ENCODE results near the gene NCBP2.
"Not testable (repeated sequence)": the region's sequence is repeated elsewhere in the genome, so short reads cannot be mapped to it uniquely, and the experiment has no call there.

NCBP2 gene

DNA sequence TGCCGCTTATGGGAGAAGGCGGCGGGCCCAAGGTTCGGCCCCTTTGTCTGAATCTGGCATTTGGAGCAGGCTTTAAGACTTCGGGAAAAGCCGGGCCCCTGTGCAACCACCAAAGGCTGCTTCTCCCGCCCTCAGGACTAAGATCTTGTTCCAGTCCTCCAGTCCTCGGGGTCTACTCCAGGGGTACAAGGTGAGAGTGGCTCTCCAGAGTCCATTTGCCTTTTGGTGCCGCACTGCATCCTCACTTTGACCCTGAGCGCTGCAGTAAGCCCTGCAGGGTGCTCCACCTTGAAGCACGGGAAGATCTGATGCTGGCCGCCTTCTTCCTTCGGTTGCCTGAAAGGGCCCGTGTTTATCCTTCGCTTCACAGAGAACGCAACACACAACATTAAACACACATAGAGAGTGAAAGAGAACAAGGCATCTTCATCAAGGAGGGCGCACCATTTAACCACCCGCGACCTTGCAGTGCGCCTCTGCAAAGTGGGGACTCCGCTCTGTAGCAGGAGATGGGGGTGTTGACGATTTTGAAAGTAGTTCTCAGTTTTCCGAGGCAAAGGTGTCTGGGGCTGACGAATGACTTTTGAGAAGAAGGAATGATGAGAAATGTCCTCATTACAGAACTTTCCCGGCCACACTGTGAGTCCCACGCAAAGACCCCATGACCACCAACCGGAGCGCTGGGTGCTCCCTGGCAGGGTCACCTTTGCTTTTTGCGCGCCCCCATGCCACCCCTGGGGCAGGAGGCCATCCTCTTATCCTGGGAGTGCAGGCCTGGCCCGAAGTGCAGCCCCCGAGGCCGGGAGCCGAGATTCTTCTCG is 25.3 kb upstream of the NCBP2 start:
- DNase-seq = no peak

- no peak for DNase-seq
These were observed 24.4 kb upstream of the NCBP2 start for GRCh38 chr3:196966526-196967401.

DNA sequence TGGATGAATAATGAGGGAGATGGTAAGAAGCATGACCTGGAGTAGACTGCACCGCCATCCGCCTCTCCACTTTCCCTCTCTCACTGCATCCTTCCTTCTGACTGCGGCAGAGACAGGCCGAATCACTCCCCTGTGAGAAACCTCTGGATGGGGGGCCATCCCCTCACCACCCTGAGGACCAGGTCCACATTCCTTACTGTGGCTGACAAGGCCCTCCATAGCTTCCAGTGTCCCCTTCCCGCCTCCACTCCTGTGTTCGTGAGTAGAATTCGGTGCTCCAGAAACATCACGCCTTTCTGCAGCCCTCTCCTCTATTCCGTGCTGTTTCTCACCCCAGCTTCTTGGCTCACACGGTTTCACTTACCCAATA is 23.5 kb upstream of the NCBP2 start:
- no peak for DNase-seq

DNA sequence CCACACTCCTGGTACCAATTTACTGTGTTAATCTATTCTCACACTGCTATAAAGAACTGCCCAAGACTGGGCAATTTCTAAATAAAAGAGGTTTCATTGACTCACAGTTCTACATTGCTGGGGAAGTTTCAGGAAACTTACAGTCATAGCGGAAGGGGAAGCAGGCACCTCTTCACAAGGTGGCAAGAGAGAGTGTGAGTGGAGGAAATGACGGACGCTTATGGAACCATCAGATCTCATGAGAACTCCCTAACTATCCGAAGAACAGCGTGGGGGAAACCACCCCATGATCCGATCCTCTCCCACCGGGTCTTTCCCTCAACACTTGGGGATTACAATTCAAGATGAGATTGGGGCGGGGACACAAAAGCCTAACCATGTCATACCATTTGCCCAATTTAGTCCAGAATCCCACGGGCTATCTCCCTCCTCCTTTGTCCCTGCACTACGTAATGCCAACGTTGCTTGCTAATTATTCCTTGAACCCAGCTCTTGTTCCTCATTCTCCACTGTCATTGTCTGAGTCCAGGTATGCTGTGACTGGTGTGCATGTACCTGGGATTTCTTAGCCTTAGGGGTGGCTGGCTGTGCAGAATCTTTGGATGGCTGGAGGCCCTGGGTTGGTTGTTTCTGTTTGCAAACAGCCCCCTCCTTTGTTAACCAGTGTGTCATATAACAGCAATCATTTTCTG is 22.9 kb upstream of the NCBP2 start:
- no peak for DNase-seq

DNA sequence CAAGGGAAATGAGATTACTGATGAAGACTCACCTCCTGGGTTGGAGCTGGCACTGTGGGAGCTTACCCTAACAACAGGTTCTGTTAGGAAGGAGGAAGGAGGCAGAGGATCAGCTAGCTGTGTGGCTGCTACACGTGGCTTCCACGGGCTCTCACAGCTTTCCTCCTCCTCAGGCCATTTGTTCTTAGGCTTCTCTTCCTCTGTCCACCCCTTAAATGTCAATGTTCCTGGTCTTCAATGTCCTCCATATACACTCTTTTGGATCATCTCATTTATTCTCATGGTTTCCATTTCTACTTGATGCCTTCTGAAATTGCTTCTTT is 21.3 kb upstream of the NCBP2 start:
- no peak for DNase-seq

- no peak for DNase-seq
These were observed 20.8 kb upstream of the NCBP2 start for GRCh38 chr3:196962930-196963630.

DNA sequence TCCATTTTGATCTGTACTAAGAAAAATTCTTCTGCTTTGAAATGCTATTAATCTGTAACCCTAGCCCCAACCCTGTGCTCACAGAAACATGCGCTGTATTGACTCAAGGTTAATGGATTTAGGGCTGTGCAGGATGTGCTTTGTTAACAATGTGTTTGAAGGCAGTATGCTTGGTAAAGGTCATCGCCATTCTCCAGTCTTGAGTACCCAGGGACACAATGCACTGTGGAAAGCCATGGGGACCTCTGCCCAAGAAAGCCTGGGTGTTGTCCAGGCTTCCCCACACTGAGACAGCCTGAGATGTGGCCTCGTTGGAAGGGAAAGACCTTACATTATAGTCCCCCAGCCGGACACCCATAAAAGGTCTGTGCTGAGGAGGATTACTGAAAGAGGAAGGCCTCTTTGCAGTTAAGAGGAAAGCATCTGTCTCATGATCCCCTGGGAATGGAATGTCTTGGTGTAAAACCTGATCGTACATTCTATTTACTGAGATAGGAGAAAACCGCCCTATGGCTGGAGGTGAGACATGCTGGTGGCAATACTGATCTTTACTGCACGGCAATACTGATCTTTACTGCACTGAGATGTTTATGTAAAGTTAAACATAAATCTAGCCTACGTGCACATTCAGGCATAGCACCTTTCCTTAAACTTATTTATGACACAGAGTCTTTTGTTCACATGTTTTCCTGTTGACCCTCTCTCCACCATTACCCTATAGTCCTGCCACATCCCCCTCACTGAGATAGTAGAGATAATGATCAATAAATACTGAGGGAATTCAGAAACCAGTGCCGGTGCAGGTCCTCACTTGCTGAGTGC is 20.0 kb upstream of the NCBP2 start:
- no peak for DNase-seq

DNA sequence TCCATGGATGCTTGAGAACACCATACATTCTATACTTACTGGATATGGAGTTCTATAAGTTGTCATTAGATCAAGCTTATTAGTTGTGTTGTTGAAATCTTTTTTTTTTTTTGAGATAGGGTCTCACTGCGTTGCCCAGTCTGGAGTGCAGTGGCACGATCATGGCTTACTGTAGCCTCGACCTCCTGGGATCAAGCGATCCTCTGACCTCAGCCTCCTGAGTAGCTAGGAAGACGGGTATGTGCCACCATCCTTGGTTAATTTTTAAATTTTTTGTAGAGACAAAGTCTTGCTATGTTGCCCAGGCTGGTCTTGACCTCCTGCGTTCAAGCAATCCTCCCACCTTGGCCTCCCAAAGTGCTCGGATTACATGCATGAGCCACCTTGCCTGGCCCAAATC is 12.5 kb upstream of the NCBP2 start:
- no peak for DNase-seq

DNA sequence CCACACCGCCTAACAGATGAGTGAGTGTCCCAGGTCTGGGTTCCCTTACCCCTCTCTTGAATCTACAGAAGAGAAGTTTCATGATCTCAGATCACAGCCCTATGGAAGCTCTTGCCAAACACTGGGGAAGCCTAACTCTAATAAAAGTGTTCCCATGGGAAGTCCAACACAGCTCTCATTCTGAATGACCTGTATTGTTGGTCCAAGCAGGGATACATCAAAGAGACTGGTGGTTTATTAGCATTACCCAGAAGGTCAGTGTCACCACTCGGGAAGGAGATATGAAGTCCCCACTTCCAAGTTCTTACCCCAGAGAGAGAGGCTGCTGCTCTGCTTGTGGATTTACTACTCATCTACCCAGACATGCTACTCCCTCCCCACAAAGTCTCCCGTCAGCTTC is 9.0 kb upstream of the NCBP2 start:
- no peak for DNase-seq

- DNase-seq = no peak
These were observed 7.4 kb upstream of the NCBP2 start for GRCh38 chr3:196949750-196950149.

DNA sequence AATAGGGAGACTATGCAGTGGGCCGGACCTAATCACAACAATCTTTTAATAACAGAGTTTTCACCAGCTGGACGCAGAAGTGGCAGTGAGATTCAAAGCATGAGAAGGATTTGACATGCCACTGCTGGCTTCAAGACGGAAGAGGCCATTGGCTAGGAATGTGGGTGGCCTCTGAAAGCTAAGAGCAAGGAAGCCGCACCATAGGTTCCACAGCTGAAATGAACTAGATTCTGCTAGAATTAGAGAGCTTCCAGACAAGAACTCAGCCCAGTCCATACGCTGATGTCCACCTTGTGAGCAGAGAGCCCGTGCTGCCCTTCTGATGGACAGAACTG is 6.9 kb upstream of the NCBP2 start:
- no peak for DNase-seq

DNA sequence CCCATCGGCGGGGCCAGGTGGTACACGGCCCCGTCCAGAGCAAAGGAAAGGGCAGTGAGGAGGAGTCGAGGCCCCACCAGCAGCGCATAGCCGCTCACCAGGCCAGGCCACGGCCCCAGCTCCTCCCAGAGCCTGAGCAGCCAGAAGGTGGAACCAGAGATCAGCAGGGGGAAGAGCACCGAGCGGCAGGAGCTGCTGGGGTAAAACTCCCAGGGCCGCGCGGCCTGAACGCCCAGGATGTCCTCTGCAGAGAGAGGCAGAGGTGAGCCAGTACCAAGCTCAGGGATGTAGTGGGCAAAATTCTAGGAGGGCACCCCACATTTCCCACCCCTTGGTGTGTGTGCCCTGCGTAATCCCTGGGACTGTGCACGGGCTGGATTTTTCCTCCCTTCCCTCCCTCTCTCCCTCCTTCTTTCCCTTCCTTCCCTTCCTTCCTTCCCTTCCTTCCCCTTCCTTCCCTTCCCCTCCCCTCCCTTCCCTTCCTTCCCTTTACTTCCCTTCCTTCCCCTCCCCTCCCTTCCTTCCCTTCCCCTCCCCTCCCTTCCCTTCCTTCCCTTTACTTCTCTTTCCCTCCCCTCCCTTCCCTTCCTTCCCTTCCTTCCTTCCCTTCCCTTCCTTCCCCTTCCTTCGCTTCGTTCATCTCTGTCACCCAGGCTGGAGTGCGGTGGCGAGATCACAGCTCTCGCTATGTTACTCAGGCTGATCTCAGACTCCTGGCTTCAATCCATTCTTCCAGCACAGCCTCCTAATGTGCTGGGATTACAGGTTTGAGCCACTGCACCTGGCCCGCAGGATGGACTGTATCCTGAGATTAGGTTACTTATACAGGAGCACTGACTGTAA is 6.3 kb upstream of the NCBP2 start:
- no peak for DNase-seq

- no peak for DNase-seq
These were observed 5.6 kb upstream of the NCBP2 start for GRCh38 chr3:196947860-196948441.

DNA sequence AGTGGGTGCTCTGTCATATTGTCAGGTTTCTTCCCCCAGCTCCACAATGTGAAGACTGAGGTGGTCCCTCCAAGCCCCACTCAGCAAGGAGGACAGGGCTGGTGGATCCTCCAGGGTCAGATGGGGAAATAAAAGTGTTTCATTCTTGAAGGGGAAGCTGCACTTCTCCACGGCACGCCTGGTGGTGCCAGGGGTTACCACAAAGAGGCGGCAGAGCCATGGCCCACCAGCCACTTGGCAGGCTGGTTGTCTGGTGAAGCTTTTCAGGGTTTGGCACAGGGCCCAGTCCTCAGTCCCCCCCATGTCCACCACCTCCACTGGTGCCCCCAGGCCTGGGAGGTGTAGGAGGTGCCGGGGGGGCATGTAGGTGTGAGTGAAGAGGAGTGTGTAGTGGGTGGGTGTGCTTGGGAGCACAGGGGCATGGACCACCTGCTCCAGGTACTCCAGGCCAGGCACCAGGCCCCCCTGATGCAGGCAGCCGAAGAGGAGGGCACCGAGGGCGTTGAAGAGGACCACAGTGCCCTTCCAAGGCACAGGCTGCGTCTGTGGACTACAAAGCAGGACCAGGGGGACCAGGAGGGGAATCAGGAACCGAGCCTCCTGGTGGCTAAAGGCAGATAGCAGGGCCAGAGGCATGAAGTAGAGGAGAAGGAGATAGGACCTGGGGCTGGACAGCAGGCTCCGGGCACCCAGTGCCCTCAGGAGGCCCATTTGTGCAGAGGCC is 5.0 kb upstream of the NCBP2 start:
- no peak for DNase-seq

- not testable (repeated sequence) for DNase-seq
These were observed 1.9 kb upstream of the NCBP2 start for GRCh38 chr3:196944037-196944790.

DNA sequence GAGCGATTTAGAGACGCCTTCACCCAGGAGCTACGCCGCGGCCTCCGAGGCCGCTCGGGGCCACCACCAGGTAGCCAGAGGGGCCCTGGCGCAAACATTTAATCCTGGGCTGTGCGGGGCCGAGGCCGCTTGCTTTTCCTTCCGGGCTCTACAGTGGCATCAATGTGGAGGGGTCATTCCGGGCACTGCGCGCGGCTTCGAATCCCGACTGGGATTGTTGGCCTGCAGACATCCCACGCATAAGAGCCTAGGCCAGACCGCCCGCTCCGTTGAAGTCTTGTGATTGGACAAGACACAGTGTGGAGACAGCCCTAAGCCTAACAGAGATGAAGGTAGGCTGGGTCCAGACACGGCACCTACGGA is 568 bp upstream of the NCBP2 start:
- DNase-seq = no peak

DNA sequence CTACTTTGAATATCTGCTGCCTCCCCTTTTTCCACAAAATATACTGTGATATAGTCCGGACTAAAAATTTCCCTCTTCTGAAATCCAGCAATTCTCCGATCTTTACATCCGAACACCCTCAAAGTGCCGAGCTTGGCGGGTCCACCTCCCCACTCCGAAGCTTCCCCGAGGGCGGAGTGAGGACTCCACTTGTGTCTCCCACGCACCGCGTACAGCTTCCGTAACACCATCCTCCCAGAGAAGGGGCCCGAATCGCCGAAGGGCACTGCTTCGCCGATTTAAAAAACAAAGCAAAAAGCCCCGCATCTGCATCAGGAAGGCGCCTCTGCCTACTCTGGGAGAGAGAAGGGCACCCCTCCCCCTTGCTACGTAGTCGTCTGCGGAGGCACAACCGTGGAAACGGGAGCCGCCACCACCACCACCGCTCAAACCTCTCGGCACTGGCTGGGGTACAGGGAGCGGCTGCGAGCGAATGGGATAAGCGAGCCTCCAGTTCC is 551 bp downstream of the NCBP2 start:
- DNase-seq = no peak

- no peak for DNase-seq
These were observed 3.8 kb downstream of the NCBP2 start for GRCh38 chr3:196938576-196938975.

DNA sequence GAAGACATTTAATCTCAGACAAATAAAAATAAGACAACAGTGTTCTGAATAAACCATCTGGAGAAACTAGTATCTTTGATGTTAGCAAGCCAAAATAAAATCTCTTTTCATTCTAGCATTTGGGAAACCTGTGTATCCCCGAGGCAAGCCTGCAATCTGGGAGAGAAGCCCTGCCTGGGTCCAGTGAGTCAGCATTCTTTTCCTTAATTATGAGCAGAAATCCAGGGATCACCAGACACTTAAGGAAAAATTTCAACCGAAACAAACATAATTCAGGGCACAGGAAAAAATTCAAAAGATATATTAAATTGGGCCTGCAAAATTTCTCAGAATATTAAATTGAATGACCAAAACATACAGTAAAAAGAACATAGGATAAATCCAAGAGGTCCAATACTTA is 4.2 kb downstream of the NCBP2 start:
- DNase-seq = no peak
